GM19099 (cell line): ENCODE data around the gene DRGX.

Experiments
- POLR2A ChIP-seq: IDR thresholded peaks from 3 replicates; pipeline ENCODE4 v1.6.1; 2011; ENCODE audit warnings: low read depth; ENCODE audit not compliant: insufficient read length; ENCODE audit errors: extremely low read depth

The DRGX gene

GRCh38 chr10:49375611-49376010 lies 20.3 kb downstream of the DRGX start:
- no peak for TF ChIP-seq POLR2A

- no peak for TF ChIP-seq POLR2A
These were observed 21.1 kb downstream of the DRGX start for GRCh38 chr10:49374740-49375139.

DNA sequence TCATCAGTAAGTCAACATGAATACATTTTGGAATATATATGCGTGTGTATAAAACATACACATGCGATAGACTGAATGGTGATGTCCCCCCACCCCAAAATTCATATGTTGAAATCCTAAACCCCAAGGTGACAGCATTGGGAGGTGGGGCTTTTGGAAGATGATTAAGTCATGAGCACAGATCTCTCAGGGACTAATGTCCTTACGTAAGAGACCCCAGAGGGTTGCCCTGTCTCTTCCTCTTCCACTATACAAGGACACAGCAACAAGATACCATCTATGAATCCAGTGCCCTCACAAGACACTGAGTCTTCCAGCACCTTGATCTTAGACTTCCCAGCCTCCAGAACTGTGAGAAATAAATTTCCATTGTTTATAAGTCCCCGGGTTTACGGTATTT lies 22.5 kb downstream of the DRGX start:
- no peak for TF ChIP-seq POLR2A

GRCh38 chr10:49371967-49372366 lies 23.9 kb downstream of the DRGX start:
- no peak for TF ChIP-seq POLR2A

- no peak for TF ChIP-seq POLR2A
These were observed 25.4 kb downstream of the DRGX start for GRCh38 chr10:49370326-49371100.

GRCh38 chr10:49369216-49370162 lies 26.4 kb downstream of the DRGX start:
- TF ChIP-seq POLR2A: no peak

GRCh38 chr10:49368256-49368655 lies 27.6 kb downstream of the DRGX start:
- no peak for TF ChIP-seq POLR2A

- TF ChIP-seq POLR2A: no peak
These were observed 28.3 kb downstream of the DRGX start for GRCh38 chr10:49367600-49367999.

- no peak for TF ChIP-seq POLR2A
These were observed 29.4 kb downstream of the DRGX start for GRCh38 chr10:49366460-49366859.

DNA sequence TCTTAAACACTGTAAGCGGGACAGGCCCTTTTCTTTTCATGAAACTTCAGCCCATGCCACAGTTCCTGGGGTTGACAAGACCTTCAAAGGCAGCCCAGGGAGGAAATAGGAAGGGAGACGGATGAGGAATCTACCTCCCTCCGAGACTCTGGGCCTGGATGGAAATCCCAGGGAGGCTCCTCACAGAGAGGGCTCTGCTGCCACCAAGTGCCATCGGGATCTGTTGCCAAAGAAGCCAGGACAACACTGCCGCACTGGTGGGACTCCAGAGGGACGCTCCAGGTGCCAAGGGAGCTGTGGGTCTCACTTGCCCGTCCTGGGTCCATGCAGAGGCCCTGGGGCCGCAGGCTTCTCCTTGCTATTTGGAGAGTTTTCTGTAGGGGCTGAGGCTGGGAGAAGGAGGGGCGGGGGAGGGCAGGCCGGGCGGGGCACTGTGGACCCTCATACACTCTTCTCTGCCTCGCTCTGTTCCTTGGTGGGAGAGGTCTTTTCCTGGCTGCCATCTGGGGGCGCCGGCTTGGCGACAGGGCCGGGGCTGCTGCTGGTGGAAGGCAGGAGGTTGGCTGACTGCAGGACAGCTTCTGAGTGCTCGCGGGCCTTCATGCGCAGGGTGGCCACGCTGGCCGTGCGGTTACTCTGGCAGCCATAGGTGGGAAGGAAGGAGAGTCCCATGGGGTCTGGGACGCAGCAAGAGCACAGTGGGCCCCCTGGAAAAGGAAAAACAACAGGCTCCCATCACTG lies 30.0 kb downstream of the DRGX start:
- TF ChIP-seq POLR2A: no peak

DNA sequence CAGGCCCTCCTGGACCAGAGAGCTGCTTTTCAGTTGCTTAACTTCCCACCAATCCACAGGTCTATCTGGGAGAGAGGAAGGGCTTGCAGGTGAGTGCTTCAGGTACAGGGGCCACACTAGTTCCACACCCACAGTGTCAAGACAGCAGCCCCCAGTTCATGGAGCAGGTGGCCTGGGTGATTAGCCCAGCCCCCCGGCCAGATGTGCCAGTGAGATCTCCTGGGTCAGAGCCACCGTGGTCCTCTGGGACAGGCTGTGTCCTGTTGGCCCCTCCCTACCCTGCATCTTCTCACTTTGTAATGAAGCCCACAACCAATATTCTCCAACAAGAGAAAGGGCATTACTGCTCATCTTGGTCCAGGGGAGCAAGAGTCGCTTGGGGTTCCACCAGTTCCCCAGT lies 30.6 kb downstream of the DRGX start:
- no peak for TF ChIP-seq POLR2A

DNA sequence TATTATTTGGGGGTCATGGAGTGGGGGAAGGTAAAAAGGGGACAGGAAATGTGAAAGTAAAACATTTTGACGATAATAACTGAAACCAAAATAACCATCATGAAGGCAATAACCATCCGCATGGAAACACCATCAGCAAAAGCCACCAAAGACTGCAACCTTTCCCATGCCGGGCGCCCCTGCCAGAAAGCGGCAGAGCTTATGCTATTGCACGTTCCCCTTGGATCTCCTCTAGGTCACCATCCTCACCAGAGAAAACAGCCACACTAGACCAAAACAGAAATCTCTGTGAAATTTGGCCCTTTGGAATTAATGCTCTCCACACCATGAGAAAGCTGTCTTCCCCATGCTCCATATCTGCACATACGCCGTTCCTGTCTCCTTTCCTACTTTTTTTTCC lies 31.1 kb downstream of the DRGX start:
- TF ChIP-seq POLR2A: no peak

DNA sequence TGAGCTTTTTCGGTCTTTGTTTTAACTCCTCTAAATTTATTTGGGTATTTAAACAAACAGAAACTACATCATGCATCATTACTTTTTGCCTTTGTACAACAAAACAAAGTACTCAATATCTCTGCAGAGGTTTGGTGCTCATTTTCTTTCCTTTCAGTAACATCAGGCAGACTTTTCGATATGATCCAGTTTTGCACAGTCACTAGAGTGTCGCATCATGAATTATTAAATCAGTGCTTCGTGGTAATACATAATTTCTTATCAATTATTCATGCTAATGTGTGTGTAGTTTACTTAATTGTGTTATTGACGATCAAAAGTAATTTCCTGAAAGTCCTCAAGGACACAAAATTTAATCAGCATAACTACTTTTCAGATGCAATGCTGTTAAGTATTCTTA lies 31.8 kb downstream of the DRGX start:
- TF ChIP-seq POLR2A: no peak

DNA sequence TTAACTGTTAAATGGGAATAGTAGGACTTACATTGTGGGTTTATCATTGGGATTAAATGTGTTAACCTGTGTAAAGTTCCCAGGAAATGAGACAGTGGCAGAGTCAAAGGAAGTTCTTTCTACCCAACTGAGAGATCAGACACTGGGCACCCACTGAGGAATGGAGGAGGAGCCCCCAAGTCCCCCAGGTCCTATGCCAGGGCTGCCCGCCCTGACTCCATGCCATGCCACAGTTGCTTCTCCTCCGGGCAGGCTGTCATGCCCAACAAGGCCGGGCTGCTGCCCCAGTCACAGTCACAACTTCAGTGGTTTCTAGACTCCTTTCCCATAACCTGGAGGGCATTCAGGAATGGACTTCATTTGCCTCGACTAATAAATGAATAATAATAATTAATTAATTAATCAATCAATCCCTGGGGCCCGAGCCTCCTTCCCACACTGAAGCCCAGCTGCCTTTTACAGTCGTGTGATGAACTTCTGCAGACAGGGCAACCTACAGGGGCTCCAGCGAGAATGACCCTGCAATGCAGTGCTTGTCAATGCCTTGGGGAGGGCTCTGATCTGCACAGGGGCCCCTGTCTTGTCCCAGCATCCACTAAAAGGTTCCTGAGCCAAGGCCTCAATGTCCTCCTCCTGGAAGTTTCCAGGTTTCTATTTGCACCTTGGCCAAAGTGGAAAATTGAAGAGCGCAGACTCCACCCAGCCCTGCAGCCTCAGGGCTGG lies 32.4 kb downstream of the DRGX start:
- no peak for TF ChIP-seq POLR2A

- TF ChIP-seq POLR2A: no peak
These were observed 33.2 kb downstream of the DRGX start for GRCh38 chr10:49362596-49363260.
